Brain microvascular endothelial cell (primary cell): ENCODE data around the gene NTM.
A peak's percentile ranks its signal among the peaks of the same experiment; 100 is the strongest.

Source experiments
- DNase-seq: peaks from one replicate; pipeline ENCODE4 v3.0.0-alpha.2; 2020
- H3K27ac ChIP-seq: fragments of 250-450 bp; sonication (Bioruptor Pico); 2 replicates; pipeline ENCODE4 v1.5.1; 2020; ENCODE audit warnings: mild to moderate bottlenecking, moderate library complexity
- H3K27me3 ChIP-seq: fragments of 250-450 bp; sonication (Bioruptor Pico); replicated peaks from 2 replicates; pipeline ENCODE4 v1.5.1; 2020; ENCODE audit warnings: mild to moderate bottlenecking
- H3K36me3 ChIP-seq: fragments of 250-450 bp; sonication (Bioruptor Pico); replicated peaks from 2 replicates; pipeline ENCODE4 v1.5.1; 2020; ENCODE audit warnings: mild to moderate bottlenecking
- H3K4me3 ChIP-seq: 2 replicates; pipeline ENCODE4 v1.5.1; 2011; ENCODE audit warnings: low read depth, mild to moderate bottlenecking, control low read depth, low read length, moderate library complexity
- CTCF ChIP-seq: IDR thresholded peaks from 2 replicates; pipeline ENCODE4 v1.5.1; 2011; ENCODE audit warnings: low read depth, mild to moderate bottlenecking, moderate library complexity, low read length, control low read depth, inconsistent platforms; ENCODE audit errors: missing control alignments
- in situ Hi-C: cut with HindIII; loops from 2 replicates; pipeline ENCODE4 v1.10.0; 2017; ENCODE audit warnings: low sequenced_read_pairs, low pct_ligation_motif_present

Gene NTM

GRCh38 chr11:131868629-131869507 is 498.5 kb downstream of the NTM start:
- peak; percentile 49 for DNase-seq
- in situ Hi-C loops, result no loop called here
- Histone ChIP-seq H3K36me3 (no peaks in the 10 kb centered on the region), H3K4me3 (no peak overlapping the region), H3K27ac (peak overlapping the region; percentile 54), H3K27me3 (no peaks in the 10 kb centered on the region)
- TF ChIP-seq CTCF, result no peak

- no peak for DNase-seq
- H3K27ac ChIP-seq, result no peak overlapping the region
- H3K27me3 ChIP-seq, result no peaks in the 10 kb centered on the region
- in situ Hi-C loops, result no loop called here
- no peak overlapping the region for H3K4me3 ChIP-seq
- no peaks in the 10 kb centered on the region for H3K36me3 ChIP-seq
- no peak for TF ChIP-seq CTCF
These were observed 499.9 kb downstream of the NTM start for GRCh38 chr11:131870305-131870704.

- no peak for TF ChIP-seq CTCF
- no peak overlapping the region for H3K4me3 ChIP-seq
- H3K27ac ChIP-seq, result no peak overlapping the region
- H3K36me3 ChIP-seq, result no peaks in the 10 kb centered on the region
- in situ Hi-C loops, result no loop called here
- no peaks in the 10 kb centered on the region for H3K27me3 ChIP-seq
- DNase-seq, result no peak
These were observed 500.6 kb downstream of the NTM start for GRCh38 chr11:131871006-131871405.

- no peak for DNase-seq
- in situ Hi-C loops, result no loop called here
- TF ChIP-seq CTCF, result no peak
These were observed 503.7 kb downstream of the NTM start for GRCh38 chr11:131874070-131874469.

GRCh38 chr11:131875611-131876010 is 505.2 kb downstream of the NTM start:
- Histone ChIP-seq H3K27ac (no peak overlapping the region), H3K36me3 (no peaks in the 10 kb centered on the region), H3K4me3 (no peak overlapping the region), H3K27me3 (no peaks in the 10 kb centered on the region)
- DNase-seq, result no peak
- no peak for TF ChIP-seq CTCF
- in situ Hi-C loops, result no loop called here

More at GRCh38 chr11:131874070-131874469, 503.7 kb downstream of the NTM start:
- no peaks in the 10 kb centered on the region for H3K36me3 ChIP-seq
- H3K27ac ChIP-seq, result no peak overlapping the region
- H3K27me3 ChIP-seq, result no peaks in the 10 kb centered on the region
- H3K4me3 ChIP-seq, result no peak overlapping the region
